Measurements from ENCODE around the gene A2M. TPM values are rescaled to one million over a fixed set of nuclear protein-coding genes. Genes with fewer than 3 reads are reported as not detected.

The A2M gene
- total RNA-seq, 1 experiment from 2014 or later: not detected

- no peak overlapping the region for H3K27ac Mint-ChIP-seq (ENCODE audit: unreplicated experiment)
- H3K36me3 Mint-ChIP-seq (ENCODE audit: insufficient read depth, unreplicated experiment): no peaks in the 10 kb centered on the region
- no peak for DNase-seq
- CTCF ChIA-PET: no interaction called here
- no TSS peak for BruUV-seq (replicated peaks)
- no peaks in the 10 kb centered on the region for H3K9me3 Mint-ChIP-seq (ENCODE audit: low read depth, unreplicated experiment)
- intact Hi-C loops (cut with micrococcal nuclease; ENCODE audit: unreplicated experiment): no loop called here
- no peak for TF ChIP-seq CTCF (IDR thresholded peaks at IDR 0.05; ENCODE audit: unreplicated experiment)
- no peak overlapping the region for H3K4me3 Mint-ChIP-seq (ENCODE audit: low read depth, unreplicated experiment)
- no peaks in the 10 kb centered on the region for H3K4me1 Mint-ChIP-seq (ENCODE audit: low read depth, unreplicated experiment)
- H3K27me3 Mint-ChIP-seq (ENCODE audit: unreplicated experiment): peaks cover 14% of the 10 kb centered on the region
Measured at GRCh38 chr12:9109213-9109522, 6.6 kb downstream of the A2M start.

- Mint-ChIP-seq H3K9me3 (ENCODE audit: low read depth, unreplicated experiment) (no peaks in the 10 kb centered on the region), H3K36me3 (ENCODE audit: insufficient read depth, unreplicated experiment) (no peaks in the 10 kb centered on the region), H3K4me3 (ENCODE audit: low read depth, unreplicated experiment) (no peak overlapping the region), H3K27me3 (ENCODE audit: unreplicated experiment) (peaks cover 14% of the 10 kb centered on the region), H3K27ac (ENCODE audit: unreplicated experiment) (no peak overlapping the region), H3K4me1 (ENCODE audit: low read depth, unreplicated experiment) (no peaks in the 10 kb centered on the region)
- BruUV-seq (replicated peaks): no TSS peak
- intact Hi-C loops (cut with micrococcal nuclease; ENCODE audit: unreplicated experiment): no loop called here
- no peak for DNase-seq
- CTCF ChIA-PET: no interaction called here
- no peak for TF ChIP-seq CTCF (IDR thresholded peaks at IDR 0.05; ENCODE audit: unreplicated experiment)
Measured at GRCh38 chr12:9108504-9109212, 7.1 kb downstream of the A2M start.

- no peaks in the 10 kb centered on the region for H3K9me3 Mint-ChIP-seq (ENCODE audit: low read depth, unreplicated experiment)
- no TSS peak for BruUV-seq (replicated peaks)
- DNase-seq: no peak
- H3K4me1 Mint-ChIP-seq (ENCODE audit: low read depth, unreplicated experiment): no peaks in the 10 kb centered on the region
- H3K36me3 Mint-ChIP-seq (ENCODE audit: insufficient read depth, unreplicated experiment): no peaks in the 10 kb centered on the region
- no peak for TF ChIP-seq CTCF (IDR thresholded peaks at IDR 0.05; ENCODE audit: unreplicated experiment)
- H3K4me3 Mint-ChIP-seq (ENCODE audit: low read depth, unreplicated experiment): no peak overlapping the region
- intact Hi-C loops (cut with micrococcal nuclease; ENCODE audit: unreplicated experiment): no loop called here
- CTCF ChIA-PET: no interaction called here
- H3K27ac Mint-ChIP-seq (ENCODE audit: unreplicated experiment): no peak overlapping the region
- H3K27me3 Mint-ChIP-seq (ENCODE audit: unreplicated experiment): peaks cover 8% of the 10 kb centered on the region
Measured at GRCh38 chr12:9107542-9107873, 8.2 kb downstream of the A2M start.

GRCh38 chr12:9106610-9107541 lies 8.8 kb downstream of the A2M start:
- no TSS peak for BruUV-seq (replicated peaks)
- Mint-ChIP-seq H3K27me3 (ENCODE audit: unreplicated experiment) (peaks cover 2% of the 10 kb centered on the region), H3K4me3 (ENCODE audit: low read depth, unreplicated experiment) (no peak overlapping the region), H3K36me3 (ENCODE audit: insufficient read depth, unreplicated experiment) (no peaks in the 10 kb centered on the region), H3K4me1 (ENCODE audit: low read depth, unreplicated experiment) (no peaks in the 10 kb centered on the region), H3K27ac (ENCODE audit: unreplicated experiment) (no peak overlapping the region), H3K9me3 (ENCODE audit: low read depth, unreplicated experiment) (no peaks in the 10 kb centered on the region)
- intact Hi-C loops (cut with micrococcal nuclease; ENCODE audit: unreplicated experiment): no loop called here
- CTCF ChIA-PET: no interaction called here
- TF ChIP-seq CTCF (IDR thresholded peaks at IDR 0.05; ENCODE audit: unreplicated experiment): no peak
- no peak for DNase-seq
